Stimulated activated CD8-positive, alpha-beta memory T cell treated with anti-CD3 and anti-CD28 coated beads, Interleukin-15, amount 100 ng/mL, for 24 hours (primary cell): ENCODE results near the gene TOPAZ1.

Source experiments
- DNase-seq: peaks from one replicate; pipeline ENCODE4 v3.0.0-alpha.2; 2020; ENCODE audit warnings: low read depth

TOPAZ1 gene

GRCh38 chr3:44241706-44242105 lies at the start of gene TOPAZ1:
Gene TOPAZ1 (plus strand): TSS chr3:44241886. CDS start chr3:44242054, 168 bp downstream.
- DNase-seq: no peak

- peak; percentile 19 for DNase-seq
Measured at GRCh38 chr3:44198284-44199269, 43.1 kb upstream of the TOPAZ1 start.

GRCh38 chr3:44206261-44206660 lies 35.4 kb upstream of the TOPAZ1 start:
- DNase-seq: no peak

- no peak for DNase-seq
Measured at GRCh38 chr3:44206862-44207652, 34.6 kb upstream of the TOPAZ1 start.

GRCh38 chr3:44208086-44208485 lies 33.6 kb upstream of the TOPAZ1 start:
- DNase-seq: no peak

- no peak for DNase-seq
Measured at GRCh38 chr3:44208568-44208967, 33.1 kb upstream of the TOPAZ1 start.

- DNase-seq: no peak
Measured at GRCh38 chr3:44210967-44211366, 30.7 kb upstream of the TOPAZ1 start.

GRCh38 chr3:44222337-44222736 lies 19.3 kb upstream of the TOPAZ1 start:
- DNase-seq: no peak

GRCh38 chr3:44223299-44223698 lies 18.4 kb upstream of the TOPAZ1 start:
- DNase-seq: no peak

- DNase-seq: no peak
Measured at GRCh38 chr3:44224131-44224530, 17.6 kb upstream of the TOPAZ1 start.

- DNase-seq: no peak
Measured at GRCh38 chr3:44226573-44226972, 15.1 kb upstream of the TOPAZ1 start.

- DNase-seq: no peak
Measured at GRCh38 chr3:44227632-44228031, 14.1 kb upstream of the TOPAZ1 start.

GRCh38 chr3:44228900-44229299 lies 12.8 kb upstream of the TOPAZ1 start:
- no peak for DNase-seq

GRCh38 chr3:44232407-44232806 lies 9.3 kb upstream of the TOPAZ1 start:
- no peak for DNase-seq

- no peak for DNase-seq
Measured at GRCh38 chr3:44234648-44235268, 6.9 kb upstream of the TOPAZ1 start.

- no peak for DNase-seq
Measured at GRCh38 chr3:44235604-44236484, 5.8 kb upstream of the TOPAZ1 start.

GRCh38 chr3:44236485-44236908 lies 5.2 kb upstream of the TOPAZ1 start:
- DNase-seq: no peak

GRCh38 chr3:44237161-44237560 lies 4.5 kb upstream of the TOPAZ1 start:
- no peak for DNase-seq

- DNase-seq: no peak
Measured at GRCh38 chr3:44237665-44238064, 4.0 kb upstream of the TOPAZ1 start.

- no peak for DNase-seq
Measured at GRCh38 chr3:44238889-44239288, 2.8 kb upstream of the TOPAZ1 start.

GRCh38 chr3:44240061-44240460 lies 1.6 kb upstream of the TOPAZ1 start:
- DNase-seq: no peak
